Thoracic aorta (tissue), 2 donors: ENCODE data around the gene SLC39A11. TPM values are rescaled to one million over a fixed set of nuclear protein-coding genes. Genes with fewer than 3 reads are reported as not detected.

ENCODE experiments used
- ATAC-seq: fragments of 150-250 bp; one replicate; pipeline ENCODE4 v1.8.0; 2017; ENCODE audit warnings: low read depth; ENCODE audit not compliant: insufficient number of reproducible peaks, low FRiP score
- DNase-seq: peaks from one replicate; pipeline ENCODE4 v3.0.0-alpha.2; 2020; ENCODE audit warnings: low spot score
- H3K27ac ChIP-seq, 2 donors: fragments of 200-600 bp; sonication (generic); 1 replicate in 1 of 2; 2 replicates in 1 of 2; pipeline ENCODE4 v1.5.1; 2016; ENCODE audit warnings: mild to moderate bottlenecking in 2 of 2, moderate library complexity in 2 of 2
- H3K27me3 ChIP-seq: fragments of 200-600 bp; sonication (generic); replicated peaks from 2 replicates; pipeline ENCODE4 v1.6.0; 2016; ENCODE audit warnings: mild to moderate bottlenecking; ENCODE audit not compliant: insufficient read depth
- H3K36me3 ChIP-seq: fragments of 200-600 bp; sonication (generic); one replicate; pipeline ENCODE4 v1.5.1; 2016
- H3K4me1 ChIP-seq, 2 donors: fragments of 200-600 bp; sonication (generic); 1 replicate in 1 of 2; 2 replicates in 1 of 2; pipeline versions ENCODE4 v1.5.1 to v1.6.0; 2016; ENCODE audit warnings: low read depth in 2 of 2, mild to moderate bottlenecking in 1 of 2; ENCODE audit not compliant: control insufficient read depth in 1 of 2
- H3K4me3 ChIP-seq: fragments of 200-600 bp; sonication (generic); 2 replicates; pipeline ENCODE4 v1.5.1; 2016; ENCODE audit warnings: mild to moderate bottlenecking
- H3K9me3 ChIP-seq: fragments of 200-600 bp; sonication (generic); 2 replicates; pipeline ENCODE4 v1.5.1; 2016
- total RNA-seq, 2 donors: library from RNA; depleted of rRNA; stranded (reverse); fragments of >200 nt; gene quantifications; one replicate each; pipeline versions ENCODE4 v1.1.0 to v1.2.3, GENCODE V29; 2016
- TF ChIP-seq, protein P1 (sequence below): fragments of 200-600 bp; sonication (generic); IDR thresholded peaks from one replicate; pipeline ENCODE4 v1.5.1; 2019; ENCODE audit warnings: antibody characterized with exemption

SLC39A11 gene
- total RNA-seq, 2 donors from 2014 or later = 12.0 to 29.1 TPM

- DNase-seq (no peak), ATAC-seq (no peak)
- no peaks in the 10 kb centered on the region for H3K27me3 ChIP-seq
- no peak overlapping the region for H3K4me3 ChIP-seq
- no peak overlapping the region for H3K27ac ChIP-seq
- no peaks in the 10 kb centered on the region for H3K4me1 ChIP-seq
- H3K9me3 ChIP-seq = no peaks in the 10 kb centered on the region
- H3K36me3 ChIP-seq = peaks cover 5% of the 10 kb centered on the region
- TF ChIP-seq, protein P1, sequence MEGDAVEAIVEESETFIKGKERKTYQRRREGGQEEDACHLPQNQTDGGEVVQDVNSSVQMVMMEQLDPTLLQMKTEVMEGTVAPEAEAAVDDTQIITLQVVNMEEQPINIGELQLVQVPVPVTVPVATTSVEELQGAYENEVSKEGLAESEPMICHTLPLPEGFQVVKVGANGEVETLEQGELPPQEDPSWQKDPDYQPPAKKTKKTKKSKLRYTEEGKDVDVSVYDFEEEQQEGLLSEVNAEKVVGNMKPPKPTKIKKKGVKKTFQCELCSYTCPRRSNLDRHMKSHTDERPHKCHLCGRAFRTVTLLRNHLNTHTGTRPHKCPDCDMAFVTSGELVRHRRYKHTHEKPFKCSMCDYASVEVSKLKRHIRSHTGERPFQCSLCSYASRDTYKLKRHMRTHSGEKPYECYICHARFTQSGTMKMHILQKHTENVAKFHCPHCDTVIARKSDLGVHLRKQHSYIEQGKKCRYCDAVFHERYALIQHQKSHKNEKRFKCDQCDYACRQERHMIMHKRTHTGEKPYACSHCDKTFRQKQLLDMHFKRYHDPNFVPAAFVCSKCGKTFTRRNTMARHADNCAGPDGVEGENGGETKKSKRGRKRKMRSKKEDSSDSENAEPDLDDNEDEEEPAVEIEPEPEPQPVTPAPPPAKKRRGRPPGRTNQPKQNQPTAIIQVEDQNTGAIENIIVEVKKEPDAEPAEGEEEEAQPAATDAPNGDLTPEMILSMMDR = no peak
Measured at GRCh38 chr17:73028299-73028755, 64.2 kb downstream of the SLC39A11 start.

GRCh38 chr17:73027130-73027741, 65.3 kb downstream of the SLC39A11 start:
- Histone ChIP-seq H3K4me3 (no peak overlapping the region), H3K27me3 (no peaks in the 10 kb centered on the region), H3K9me3 (no peaks in the 10 kb centered on the region), H3K27ac (no peak overlapping the region), H3K4me1 (no peaks in the 10 kb centered on the region), H3K36me3 (peaks cover 5% of the 10 kb centered on the region)
- ATAC-seq (no peak), DNase-seq (no peak)
- TF ChIP-seq, protein P1 = no peak

DNA sequence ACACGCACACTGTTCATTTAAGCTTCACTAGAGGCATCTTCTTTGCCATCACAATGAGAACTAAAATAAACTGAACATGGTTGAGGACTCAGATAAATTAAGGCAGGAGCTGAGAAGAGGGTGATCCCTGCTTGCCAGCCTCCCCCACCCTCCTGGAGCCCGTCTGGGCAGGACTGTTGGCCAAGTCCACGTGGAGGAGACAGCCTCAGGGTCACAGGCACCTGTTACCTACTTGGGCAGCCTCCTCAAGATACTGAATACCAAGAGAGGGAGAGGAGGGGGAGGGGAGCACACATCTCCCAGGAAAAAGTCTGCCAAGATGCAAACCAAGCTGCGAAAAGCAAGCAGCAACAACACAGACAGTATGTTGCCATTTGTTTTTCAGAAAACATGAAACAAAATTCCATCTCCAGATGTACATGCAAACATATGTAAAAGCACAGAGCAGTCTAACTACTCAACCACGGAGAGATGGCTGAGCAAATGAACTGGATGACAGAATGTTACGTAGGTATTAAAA, 67.4 kb downstream of the SLC39A11 start:
- Histone ChIP-seq H3K4me1 (no peaks in the 10 kb centered on the region), H3K27ac (no peak overlapping the region), H3K36me3 (no peaks in the 10 kb centered on the region), H3K4me3 (no peak overlapping the region), H3K27me3 (no peaks in the 10 kb centered on the region), H3K9me3 (peaks cover 2% of the 10 kb centered on the region)
- TF ChIP-seq, protein P1 = no peak
- DNase-seq (no peak), ATAC-seq (no peak)

DNA sequence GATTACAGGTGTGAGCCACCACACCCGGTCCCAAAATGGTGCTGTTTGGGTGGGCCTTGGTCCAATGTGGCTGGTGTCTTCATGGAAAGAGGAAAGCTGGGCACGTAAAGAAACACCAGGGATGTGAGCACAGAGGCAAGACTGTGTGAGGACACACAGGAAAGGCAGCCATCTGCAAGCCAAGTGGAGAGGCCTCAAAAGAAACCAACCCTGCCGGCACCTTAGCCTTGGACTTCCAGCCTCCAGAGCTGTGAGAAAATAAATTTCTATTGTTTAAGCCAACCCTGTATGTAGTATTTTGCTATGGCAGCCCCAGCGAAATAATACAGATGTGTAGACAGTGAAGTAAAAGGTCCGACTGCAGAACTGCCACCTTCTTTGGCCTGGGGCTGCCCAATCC, 68.7 kb downstream of the SLC39A11 start:
- H3K27me3 ChIP-seq = no peaks in the 10 kb centered on the region
- no peaks in the 10 kb centered on the region for H3K36me3 ChIP-seq
- ATAC-seq (no peak), DNase-seq (no peak)
- no peaks in the 10 kb centered on the region for H3K4me1 ChIP-seq
- H3K9me3 ChIP-seq = peaks cover 5% of the 10 kb centered on the region
- no peak overlapping the region for H3K27ac ChIP-seq
- H3K4me3 ChIP-seq = no peak overlapping the region
- TF ChIP-seq, protein P1 = no peak

- no peak for DNase-seq
- H3K27ac ChIP-seq = no peak overlapping the region
- H3K27me3 ChIP-seq = no peaks in the 10 kb centered on the region
- H3K4me1 ChIP-seq = no peaks in the 10 kb centered on the region
- H3K4me3 ChIP-seq = no peak overlapping the region
- TF ChIP-seq, protein P1 = no peak
- no peak for ATAC-seq
- H3K9me3 ChIP-seq = peaks cover 13% of the 10 kb centered on the region
- no peaks in the 10 kb centered on the region for H3K36me3 ChIP-seq
Measured at GRCh38 chr17:73022694-73023093, 69.8 kb downstream of the SLC39A11 start.
